ENCODE measurements around the gene SPAG16. TPM values are rescaled to one million over a fixed set of nuclear protein-coding genes. Genes with fewer than 3 reads are reported as not detected.
A peak's percentile ranks its signal among the peaks of the same experiment; 100 is the strongest.

Gene SPAG16
- total RNA-seq, 1 experiment from 2014 or later, result 30.0 TPM

DNA sequence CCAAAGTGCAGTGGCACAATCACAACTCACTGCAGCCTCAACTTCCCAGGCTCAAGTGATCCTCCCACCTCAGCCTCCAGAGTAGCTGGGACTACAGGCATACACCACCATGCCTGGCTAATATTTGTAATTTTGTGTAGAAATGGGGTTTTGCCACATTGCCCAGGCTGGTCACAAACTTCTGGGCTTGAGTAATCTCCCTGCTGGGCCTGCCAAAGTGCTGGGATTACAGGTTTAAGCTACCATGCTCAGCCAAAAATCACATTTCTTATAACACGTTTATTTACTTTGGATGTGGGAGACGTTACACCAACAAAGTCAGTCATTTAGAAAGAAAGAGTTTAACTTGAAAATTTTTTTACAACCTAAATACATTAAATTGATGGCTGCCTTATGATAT is 917.6 kb downstream of the SPAG16 start:
- Histone ChIP-seq H3K9me3 (ENCODE audit: insufficient read depth, low read depth) (no peaks in the 10 kb centered on the region), H2AFZ (no peak overlapping the region), H3K79me2 (ENCODE audit: low read depth) (no peaks in the 10 kb centered on the region), H3K9me2 (ENCODE audit: insufficient read depth) (no peaks in the 10 kb centered on the region), H4K20me1 (ENCODE audit: insufficient read depth) (no peaks in the 10 kb centered on the region), H3K4me1 (replicated peaks; ENCODE audit: insufficient read depth) (no peaks in the 10 kb centered on the region), H3K27me3 (ENCODE audit: insufficient read depth, low read depth) (no peaks in the 10 kb centered on the region), H3K4me2 (no peak overlapping the region), H3K4me3 (no peak overlapping the region), H3K36me3 (ENCODE audit: low read depth) (no peaks in the 10 kb centered on the region), H3K27ac (no peak overlapping the region), H3F3A (ENCODE audit: insufficient read depth, low read depth) (no peaks in the 10 kb centered on the region)
- DNase-seq, result no peak
- ChIA-PET POLR2A (ENCODE audit: unreplicated experiment) (no interaction called here), CTCF (no interaction called here)
- no TSS peak for BruUV-seq (replicated peaks)
- TF ChIP-seq, protein P1, sequence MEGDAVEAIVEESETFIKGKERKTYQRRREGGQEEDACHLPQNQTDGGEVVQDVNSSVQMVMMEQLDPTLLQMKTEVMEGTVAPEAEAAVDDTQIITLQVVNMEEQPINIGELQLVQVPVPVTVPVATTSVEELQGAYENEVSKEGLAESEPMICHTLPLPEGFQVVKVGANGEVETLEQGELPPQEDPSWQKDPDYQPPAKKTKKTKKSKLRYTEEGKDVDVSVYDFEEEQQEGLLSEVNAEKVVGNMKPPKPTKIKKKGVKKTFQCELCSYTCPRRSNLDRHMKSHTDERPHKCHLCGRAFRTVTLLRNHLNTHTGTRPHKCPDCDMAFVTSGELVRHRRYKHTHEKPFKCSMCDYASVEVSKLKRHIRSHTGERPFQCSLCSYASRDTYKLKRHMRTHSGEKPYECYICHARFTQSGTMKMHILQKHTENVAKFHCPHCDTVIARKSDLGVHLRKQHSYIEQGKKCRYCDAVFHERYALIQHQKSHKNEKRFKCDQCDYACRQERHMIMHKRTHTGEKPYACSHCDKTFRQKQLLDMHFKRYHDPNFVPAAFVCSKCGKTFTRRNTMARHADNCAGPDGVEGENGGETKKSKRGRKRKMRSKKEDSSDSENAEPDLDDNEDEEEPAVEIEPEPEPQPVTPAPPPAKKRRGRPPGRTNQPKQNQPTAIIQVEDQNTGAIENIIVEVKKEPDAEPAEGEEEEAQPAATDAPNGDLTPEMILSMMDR (conservative IDR thresholded peaks at IDR 0.05), result no peak
- TF ChIP-seq EZH2 (IDR thresholded peaks at IDR 0.05; ENCODE audit: low read depth), result no peak
- intact Hi-C loops (cut with micrococcal nuclease; ENCODE audit: unreplicated experiment), result no loop called here

DNA sequence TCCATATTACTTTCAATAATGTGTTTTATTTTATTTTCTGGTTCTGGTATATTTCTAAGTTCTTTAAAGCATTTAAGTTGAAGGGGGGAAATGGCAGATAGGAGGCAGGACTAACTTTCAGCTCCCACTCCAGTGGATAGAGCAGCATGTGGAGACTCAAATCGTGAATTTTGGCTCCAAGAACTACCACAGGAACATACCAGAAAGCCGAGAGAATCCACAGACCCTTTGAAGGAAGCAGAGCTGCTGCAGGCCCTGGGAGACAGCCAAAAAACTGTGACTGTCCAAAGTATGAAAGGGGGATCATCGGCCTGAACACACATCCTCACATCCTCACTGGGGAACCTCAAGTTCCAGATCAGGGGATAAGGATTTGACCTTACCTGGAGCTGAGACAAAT is 919.0 kb downstream of the SPAG16 start:
- no peaks in the 10 kb centered on the region for H3K27me3 ChIP-seq (ENCODE audit: insufficient read depth, low read depth)
- DNase-seq, result no peak
- H3K4me1 ChIP-seq (replicated peaks; ENCODE audit: insufficient read depth), result no peaks in the 10 kb centered on the region
- H3K79me2 ChIP-seq (ENCODE audit: low read depth), result no peaks in the 10 kb centered on the region
- H3K4me3 ChIP-seq, result no peak overlapping the region
- CTCF ChIA-PET, result no interaction called here
- H3K9me3 ChIP-seq (ENCODE audit: insufficient read depth, low read depth), result no peaks in the 10 kb centered on the region
- H3F3A ChIP-seq (ENCODE audit: insufficient read depth, low read depth), result no peaks in the 10 kb centered on the region
- 0 out of 2 replicates have a peak overlapping the region, but pooled peaks have one; percentile 57 for H2AFZ ChIP-seq
- H3K27ac ChIP-seq, result no peak overlapping the region
- TF ChIP-seq, protein P1 (conservative IDR thresholded peaks at IDR 0.05), result no peak
- no peak for TF ChIP-seq EZH2 (IDR thresholded peaks at IDR 0.05; ENCODE audit: low read depth)
- H4K20me1 ChIP-seq (ENCODE audit: insufficient read depth), result no peaks in the 10 kb centered on the region
- POLR2A ChIA-PET (ENCODE audit: unreplicated experiment), result no interaction called here
- H3K9me2 ChIP-seq (ENCODE audit: insufficient read depth), result no peaks in the 10 kb centered on the region
- no TSS peak for BruUV-seq (replicated peaks)
- no peak overlapping the region for H3K4me2 ChIP-seq
- intact Hi-C loops (cut with micrococcal nuclease; ENCODE audit: unreplicated experiment), result no loop called here
- H3K36me3 ChIP-seq (ENCODE audit: low read depth), result no peaks in the 10 kb centered on the region

DNA sequence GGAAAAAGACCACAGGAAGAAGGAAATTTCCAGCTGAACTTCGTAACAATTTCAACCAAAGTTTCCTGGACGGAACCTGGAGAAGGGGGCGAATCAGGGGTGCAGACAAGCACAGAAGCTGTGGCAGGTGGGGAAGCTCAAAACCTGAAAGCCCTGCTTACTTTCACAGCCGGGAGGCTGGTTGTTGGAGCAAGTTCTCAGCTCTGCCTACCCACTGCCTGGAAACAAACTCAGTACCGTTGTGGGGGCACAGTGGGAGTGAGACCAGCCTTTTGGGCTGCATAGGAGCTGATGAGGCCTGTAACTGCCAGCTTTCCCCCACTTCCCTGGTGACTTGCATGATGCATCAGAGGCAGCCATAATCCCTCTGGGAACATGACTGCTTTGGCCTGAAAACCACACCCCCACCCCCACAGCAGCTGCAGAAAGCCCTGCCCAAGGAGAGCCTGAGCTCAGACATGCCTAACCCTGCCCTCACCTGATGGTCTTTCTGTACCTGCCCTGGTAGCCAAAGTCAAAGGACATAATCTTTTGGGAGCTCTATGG is 919.6 kb downstream of the SPAG16 start:
- no peak overlapping the region for H3K27ac ChIP-seq
- no peak overlapping the region for H3K4me3 ChIP-seq
- 0 out of 2 replicates have a peak overlapping the region, but pooled peaks have one; percentile 25 for H2AFZ ChIP-seq
- H3K36me3 ChIP-seq (ENCODE audit: low read depth), result no peaks in the 10 kb centered on the region
- ChIA-PET CTCF (no interaction called here), POLR2A (ENCODE audit: unreplicated experiment) (no interaction called here)
- no peaks in the 10 kb centered on the region for H3K4me1 ChIP-seq (replicated peaks; ENCODE audit: insufficient read depth)
- no peaks in the 10 kb centered on the region for H3K9me3 ChIP-seq (ENCODE audit: insufficient read depth, low read depth)
- no peak overlapping the region for H3K4me2 ChIP-seq
- H3F3A ChIP-seq (ENCODE audit: insufficient read depth, low read depth), result no peaks in the 10 kb centered on the region
- intact Hi-C loops (cut with micrococcal nuclease; ENCODE audit: unreplicated experiment), result no loop called here
- H3K9me2 ChIP-seq (ENCODE audit: insufficient read depth), result no peaks in the 10 kb centered on the region
- no peak for DNase-seq
- TF ChIP-seq, protein P1 (conservative IDR thresholded peaks at IDR 0.05), result no peak
- TF ChIP-seq EZH2 (IDR thresholded peaks at IDR 0.05; ENCODE audit: low read depth), result no peak
- H4K20me1 ChIP-seq (ENCODE audit: insufficient read depth), result no peaks in the 10 kb centered on the region
- H3K27me3 ChIP-seq (ENCODE audit: insufficient read depth, low read depth), result no peaks in the 10 kb centered on the region
- H3K79me2 ChIP-seq (ENCODE audit: low read depth), result no peaks in the 10 kb centered on the region
- no TSS peak for BruUV-seq (replicated peaks)

Measured in PC-9 (cell line).